Measurements from ENCODE around the gene ACADVL.

ACADVL gene

DNA sequence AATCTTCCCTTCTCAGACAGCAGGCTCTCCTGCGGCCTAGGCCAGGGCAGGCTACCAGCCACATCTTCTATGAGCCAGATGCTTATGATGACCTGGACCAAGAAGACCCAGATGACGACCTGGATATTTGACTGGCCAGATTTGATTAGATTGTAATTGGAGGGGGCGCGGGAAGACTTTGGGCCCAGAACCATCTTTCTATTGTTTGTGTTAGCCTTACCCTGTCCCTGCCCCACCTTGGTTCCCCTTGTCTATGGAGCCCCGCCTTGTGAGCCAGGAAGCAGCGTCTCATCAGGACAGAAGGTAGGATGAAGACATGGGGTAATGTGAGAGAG lies 39.8 kb downstream of the ACADVL start:
- H3K9ac ChIP-seq (ENCODE audit: low read length in 5 of 5), result no peak overlapping the region
- peak overlapping the region; percentile 59 for H3K27ac ChIP-seq (ENCODE audit: low read depth, low read length)
- no peaks in the 10 kb centered on the region for H3K9me3 ChIP-seq (ENCODE audit: control insufficient read depth in 5 of 5, low read length in 5 of 5)
- H3K4me1 ChIP-seq (ENCODE audit: control insufficient read depth in 5 of 5, insufficient read depth in 5 of 5, low read length in 5 of 5), result peaks cover 0 to 47% (median 41%) of the 10 kb centered on the region in 5 donors
- H3K4me3 ChIP-seq (ENCODE audit: low read depth in 1 of 5, low read length in 5 of 5), result no peak overlapping the region
- H3K36me3 ChIP-seq (ENCODE audit: control insufficient read depth in 5 of 5, insufficient read depth in 5 of 5, low read length in 5 of 5), result peaks cover 3 to 50% (median 36%) of the 10 kb centered on the region in 5 donors
- H3K27me3 ChIP-seq (ENCODE audit: control insufficient read depth in 5 of 5, insufficient read depth in 4 of 5, low read length in 5 of 5), result peaks cover 0 to 22% (median 14%) of the 10 kb centered on the region in 5 donors

DNA sequence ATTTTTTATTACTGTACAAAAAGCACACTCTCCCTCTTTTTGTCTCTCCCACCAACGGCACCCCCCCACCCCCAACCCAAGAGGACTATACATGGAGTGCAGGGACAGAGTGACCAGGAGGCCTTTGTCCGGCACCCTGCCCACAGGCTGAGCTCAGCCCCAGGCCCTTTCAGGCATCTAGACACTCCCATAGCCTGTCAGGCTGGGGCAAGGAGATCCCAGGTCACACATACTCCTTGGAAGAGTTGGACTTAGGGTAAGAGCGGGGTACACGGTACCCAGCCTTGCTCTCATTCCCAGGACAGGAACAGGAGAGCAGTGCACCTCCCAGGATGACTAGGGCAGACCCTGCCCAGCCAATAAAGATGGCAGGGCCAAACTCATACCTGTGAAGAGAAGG lies 40.4 kb downstream of the ACADVL start:
- no peaks in the 10 kb centered on the region for H3K9me3 ChIP-seq (ENCODE audit: control insufficient read depth in 5 of 5, low read length in 5 of 5)
- no peak overlapping the region for H3K4me3 ChIP-seq (ENCODE audit: low read depth in 1 of 5, low read length in 5 of 5)
- H3K4me1 ChIP-seq (ENCODE audit: control insufficient read depth in 5 of 5, insufficient read depth in 5 of 5, low read length in 5 of 5), result peaks cover 0 to 47% (median 41%) of the 10 kb centered on the region in 5 donors
- H3K9ac ChIP-seq (ENCODE audit: low read length in 5 of 5), result peak overlapping the region in 1 of 5 donors; percentile 1
- H3K27ac ChIP-seq (ENCODE audit: low read depth, low read length), result peak overlapping the region; percentile 41
- peaks cover 0 to 43% (median 30%) of the 10 kb centered on the region in 5 donors for H3K36me3 ChIP-seq (ENCODE audit: control insufficient read depth in 5 of 5, insufficient read depth in 5 of 5, low read length in 5 of 5)
- H3K27me3 ChIP-seq (ENCODE audit: control insufficient read depth in 5 of 5, insufficient read depth in 4 of 5, low read length in 5 of 5), result peaks cover 0 to 22% (median 14%) of the 10 kb centered on the region in 5 donors

DNA sequence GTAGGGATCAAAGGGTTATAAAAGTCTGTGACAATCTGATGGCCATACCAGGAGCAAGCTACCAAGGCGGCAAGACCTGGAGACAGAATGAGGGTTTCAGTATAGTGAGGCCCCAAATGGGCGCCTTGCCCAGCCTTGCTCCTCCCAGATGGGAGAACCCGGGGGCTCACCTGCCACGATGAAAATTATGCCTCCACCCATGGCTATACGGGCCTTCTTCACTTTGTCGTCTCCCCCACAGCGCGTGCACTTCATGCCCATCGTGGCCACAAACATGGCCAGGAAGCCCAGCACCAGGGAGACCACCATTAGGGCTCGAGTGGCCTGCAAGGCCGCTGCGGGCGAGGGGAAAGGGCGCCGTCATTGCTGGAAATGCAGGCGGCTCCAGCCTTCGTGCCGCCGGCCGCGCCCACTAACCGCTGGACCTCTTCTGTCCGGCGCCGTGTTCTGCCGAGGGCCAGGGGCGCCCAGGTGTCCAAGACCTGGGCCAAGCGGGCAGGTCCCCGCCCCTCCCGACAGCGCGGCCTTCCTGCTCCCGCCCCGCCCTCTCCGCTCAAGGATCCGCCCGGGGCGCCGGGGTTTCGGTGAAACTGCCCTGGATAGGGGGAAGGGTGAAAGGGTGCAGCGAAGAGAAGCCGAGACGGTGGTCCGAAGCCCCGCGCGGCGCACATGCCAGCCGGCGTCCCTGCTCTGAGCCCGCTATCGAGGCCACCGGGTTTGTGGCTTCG lies 41.1 kb downstream of the ACADVL start:
- peak overlapping the region; percentile 19 to 68 (median 61) for H3K4me3 ChIP-seq (ENCODE audit: low read depth in 1 of 5, low read length in 5 of 5)
- peaks cover 0 to 38% (median 28%) of the 10 kb centered on the region in 5 donors for H3K36me3 ChIP-seq (ENCODE audit: control insufficient read depth in 5 of 5, insufficient read depth in 5 of 5, low read length in 5 of 5)
- H3K27ac ChIP-seq (ENCODE audit: low read depth, low read length), result peak overlapping the region; percentile 41
- peak overlapping the region in 4 of 5 donors; percentile 43 to 67 (median 58) for H3K9ac ChIP-seq (ENCODE audit: low read length in 5 of 5)
- peaks cover 0 to 22% (median 14%) of the 10 kb centered on the region in 5 donors for H3K27me3 ChIP-seq (ENCODE audit: control insufficient read depth in 5 of 5, insufficient read depth in 4 of 5, low read length in 5 of 5)
- no peaks in the 10 kb centered on the region for H3K9me3 ChIP-seq (ENCODE audit: control insufficient read depth in 5 of 5, low read length in 5 of 5)
- peaks cover 0 to 47% (median 41%) of the 10 kb centered on the region in 5 donors for H3K4me1 ChIP-seq (ENCODE audit: control insufficient read depth in 5 of 5, insufficient read depth in 5 of 5, low read length in 5 of 5)

DNA sequence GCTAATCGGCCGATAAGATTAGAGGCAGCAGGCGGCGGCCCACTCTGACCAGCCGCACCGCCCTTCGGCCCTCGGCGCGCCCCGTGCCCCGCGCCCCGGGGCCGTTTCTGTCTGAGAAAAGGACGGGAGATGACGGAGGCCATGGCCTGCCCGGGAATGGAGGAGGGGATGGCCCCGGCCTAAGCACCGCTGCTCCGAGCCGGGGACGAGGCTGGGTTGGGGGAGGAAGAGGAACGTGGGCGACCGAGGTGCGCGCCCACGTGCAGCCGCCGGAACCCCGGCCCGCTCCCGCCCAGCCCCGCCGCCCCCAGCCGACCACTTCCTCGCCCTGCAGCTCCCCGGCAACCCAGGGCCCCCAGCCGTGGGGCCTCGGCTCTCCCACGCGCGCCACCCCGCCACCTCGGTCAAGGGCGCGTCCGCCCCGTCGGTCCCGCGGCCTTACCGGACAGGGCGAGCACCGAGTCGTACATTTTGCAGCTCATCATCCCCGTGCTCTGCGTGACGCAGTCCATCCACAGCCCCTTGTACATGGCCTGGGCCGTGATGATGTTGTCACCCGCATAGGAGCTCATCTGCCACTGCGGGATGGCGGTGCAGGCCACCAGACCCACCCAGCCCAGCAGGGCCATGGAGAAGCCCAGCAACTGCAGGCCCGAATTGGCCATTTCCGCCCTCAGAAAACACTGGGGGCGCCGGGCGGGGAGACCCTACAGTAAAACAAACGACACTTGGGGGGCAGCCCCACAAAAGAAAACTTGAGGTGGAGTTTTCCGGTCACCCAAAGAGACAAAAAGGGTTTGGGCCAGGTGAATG lies 41.8 kb downstream of the ACADVL start:
- Histone ChIP-seq H3K9ac (ENCODE audit: low read length in 5 of 5) (peak overlapping the region in 4 of 5 donors; percentile 43 to 67 (median 58)), H3K9me3 (ENCODE audit: control insufficient read depth in 5 of 5, low read length in 5 of 5) (no peaks in the 10 kb centered on the region), H3K4me3 (ENCODE audit: low read depth in 1 of 5, low read length in 5 of 5) (peak overlapping the region in 4 of 5 donors; percentile 54 to 68 (median 62)), H3K27ac (ENCODE audit: low read depth, low read length) (no peak overlapping the region), H3K4me1 (ENCODE audit: control insufficient read depth in 5 of 5, insufficient read depth in 5 of 5, low read length in 5 of 5) (peaks cover 0 to 47% (median 41%) of the 10 kb centered on the region in 5 donors), H3K36me3 (ENCODE audit: control insufficient read depth in 5 of 5, insufficient read depth in 5 of 5, low read length in 5 of 5) (peaks cover 0 to 31% (median 22%) of the 10 kb centered on the region in 5 donors), H3K27me3 (ENCODE audit: control insufficient read depth in 5 of 5, insufficient read depth in 4 of 5, low read length in 5 of 5) (peaks cover 0 to 22% (median 14%) of the 10 kb centered on the region in 5 donors)

DNA sequence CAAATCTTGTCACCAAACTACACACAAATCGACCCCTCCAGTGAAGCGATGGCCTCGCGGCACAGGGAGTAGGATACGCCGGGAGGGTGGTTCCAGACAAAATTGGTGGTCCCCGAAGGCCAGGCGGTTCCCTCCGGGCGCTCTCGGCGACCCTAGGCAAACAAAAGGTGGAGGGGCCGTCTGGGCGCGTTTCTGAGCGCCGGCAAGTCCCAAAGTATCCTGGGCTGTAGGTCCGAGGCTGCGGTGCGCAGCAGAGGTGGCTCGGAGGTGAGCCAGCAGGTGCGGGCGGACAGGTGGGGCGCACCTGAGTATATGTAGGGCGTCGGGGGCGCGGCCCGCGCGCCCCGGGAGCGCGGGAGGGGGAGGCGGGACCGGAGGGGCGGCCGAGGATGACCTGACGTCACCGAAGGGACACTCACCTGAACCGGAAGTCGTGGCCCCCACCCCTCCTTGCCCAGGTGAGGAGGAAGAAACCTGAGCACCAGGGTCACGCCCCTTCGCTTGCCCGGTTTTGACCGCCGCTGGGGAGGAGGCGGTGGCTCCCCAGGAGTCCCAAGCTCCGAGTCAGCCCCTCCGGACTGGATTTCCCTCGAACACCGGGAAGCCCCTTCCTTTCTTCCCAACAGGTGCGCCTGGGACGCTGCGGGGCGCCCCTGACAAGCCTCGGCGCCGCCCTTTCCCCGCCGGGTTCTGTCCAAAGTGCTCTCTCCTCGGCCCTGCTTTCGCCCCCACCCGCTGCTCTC lies 42.6 kb downstream of the ACADVL start, which contains the start of gene CLDN7:
CLDN7 (minus strand) TSS at position 287 of the 743 bp plus-strand sequence. CDS start 435 bp downstream, outside the sequence.
- peaks cover 0 to 23% (median 14%) of the 10 kb centered on the region in 5 donors for H3K36me3 ChIP-seq (ENCODE audit: control insufficient read depth in 5 of 5, insufficient read depth in 5 of 5, low read length in 5 of 5)
- H3K27me3 ChIP-seq (ENCODE audit: control insufficient read depth in 5 of 5, insufficient read depth in 4 of 5, low read length in 5 of 5), result peaks cover 0 to 22% (median 14%) of the 10 kb centered on the region in 5 donors
- no peaks in the 10 kb centered on the region for H3K9me3 ChIP-seq (ENCODE audit: control insufficient read depth in 5 of 5, low read length in 5 of 5)
- H3K27ac ChIP-seq (ENCODE audit: low read depth, low read length), result no peak within 1 kb of the TSS
- peak within 1 kb of the TSS; percentile 54 to 75 (median 62) for H3K4me3 ChIP-seq (ENCODE audit: low read depth in 1 of 5, low read length in 5 of 5)
- peaks cover 0 to 47% (median 41%) of the 10 kb centered on the region in 5 donors for H3K4me1 ChIP-seq (ENCODE audit: control insufficient read depth in 5 of 5, insufficient read depth in 5 of 5, low read length in 5 of 5)
- peak within 1 kb of the TSS in 4 of 5 donors; percentile 21 to 67 (median 58) for H3K9ac ChIP-seq (ENCODE audit: low read length in 5 of 5)

DNA sequence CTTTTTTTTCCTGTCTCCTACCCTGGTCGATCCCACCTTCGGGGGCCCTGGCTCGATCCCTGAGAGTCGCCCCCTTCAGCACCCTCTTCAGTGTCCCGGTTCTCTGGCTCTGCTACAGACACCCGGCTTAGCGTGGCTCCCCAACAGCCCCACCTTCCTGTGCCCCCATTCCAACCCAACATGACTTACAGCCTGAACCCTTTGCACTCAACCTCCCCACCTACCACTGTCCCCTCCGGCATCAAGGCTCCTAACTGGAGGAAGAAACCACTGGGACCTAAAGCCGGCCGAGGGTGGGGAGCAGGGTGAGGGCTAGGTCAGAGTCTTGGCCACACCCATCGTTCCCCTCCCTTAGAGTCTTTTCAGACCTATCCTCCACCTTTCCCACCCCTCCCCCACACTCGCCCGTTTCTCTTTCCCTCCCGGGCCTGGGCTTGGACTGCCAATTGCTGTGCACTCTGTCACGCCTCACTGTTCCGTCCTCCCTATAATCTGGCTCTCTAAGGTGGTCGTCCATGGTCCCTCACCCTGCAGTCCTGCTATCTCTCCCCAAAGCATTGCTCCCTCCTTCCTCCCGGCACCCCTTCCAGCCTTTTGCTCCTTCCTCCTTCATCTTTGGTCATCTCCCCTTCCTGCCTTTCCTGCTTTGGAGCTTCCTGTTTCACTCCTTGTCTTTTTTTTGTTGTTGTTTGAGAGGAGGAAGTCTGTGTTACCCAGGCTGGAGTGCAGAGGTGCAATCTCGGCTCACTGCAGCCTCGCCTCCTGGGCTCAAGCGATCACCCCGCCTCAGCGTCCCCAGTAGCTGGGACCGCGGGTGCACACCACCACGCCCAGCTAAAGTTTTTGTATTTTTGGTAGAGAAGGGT lies 43.4 kb downstream of the ACADVL start:
- Histone ChIP-seq H3K4me3 (ENCODE audit: low read depth in 1 of 5, low read length in 5 of 5) (peak overlapping the region in 4 of 5 donors; percentile 52 to 75 (median 61)), H3K27ac (ENCODE audit: low read depth, low read length) (no peak overlapping the region), H3K9me3 (ENCODE audit: control insufficient read depth in 5 of 5, low read length in 5 of 5) (no peaks in the 10 kb centered on the region), H3K9ac (ENCODE audit: low read length in 5 of 5) (peak overlapping the region in 3 of 5 donors; percentile 21 to 35 (median 33)), H3K27me3 (ENCODE audit: control insufficient read depth in 5 of 5, insufficient read depth in 4 of 5, low read length in 5 of 5) (peaks cover 0 to 22% (median 14%) of the 10 kb centered on the region in 5 donors), H3K36me3 (ENCODE audit: control insufficient read depth in 5 of 5, insufficient read depth in 5 of 5, low read length in 5 of 5) (peaks cover 0 to 15% (median 11%) of the 10 kb centered on the region in 5 donors), H3K4me1 (ENCODE audit: control insufficient read depth in 5 of 5, insufficient read depth in 5 of 5, low read length in 5 of 5) (peaks cover 0 to 47% (median 41%) of the 10 kb centered on the region in 5 donors)

DNA sequence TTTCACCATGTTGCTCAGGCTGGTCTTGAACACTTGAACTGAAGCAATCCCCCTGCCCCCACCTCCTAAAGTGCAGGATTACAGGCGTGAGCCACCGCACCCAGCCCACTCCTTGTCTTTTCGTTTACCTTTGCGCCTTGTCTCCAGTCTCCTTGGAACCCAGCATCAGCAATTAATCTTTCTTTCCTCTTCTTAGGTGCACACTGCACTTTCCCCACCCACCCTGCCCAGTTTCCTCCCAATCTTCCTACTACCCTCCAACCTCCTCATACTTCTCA lies 44.0 kb downstream of the ACADVL start:
- no peak overlapping the region for H3K9ac ChIP-seq (ENCODE audit: low read length in 5 of 5)
- H3K27ac ChIP-seq (ENCODE audit: low read depth, low read length), result no peak overlapping the region

DNA sequence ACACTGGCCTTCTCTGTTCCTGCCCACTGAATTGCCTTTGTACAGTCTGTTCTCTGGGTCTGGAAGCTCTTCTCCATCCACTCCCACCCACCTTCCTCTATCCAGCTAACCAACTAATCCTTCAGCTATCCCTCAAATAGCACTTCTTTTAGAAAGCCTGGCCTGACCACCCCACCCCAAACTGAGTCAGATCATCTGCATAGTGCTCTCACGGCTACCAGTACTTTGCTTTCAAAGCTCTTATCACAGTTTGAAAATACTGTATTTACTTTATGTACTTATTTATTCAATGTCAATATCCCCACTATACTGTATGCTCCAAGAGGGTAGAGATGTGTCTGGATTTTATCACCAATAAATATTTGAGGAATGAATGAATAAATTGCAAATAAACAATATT lies 47.0 kb downstream of the ACADVL start:
- Histone ChIP-seq H3K9ac (ENCODE audit: low read length in 5 of 5) (no peak overlapping the region), H3K27me3 (ENCODE audit: control insufficient read depth in 5 of 5, insufficient read depth in 4 of 5, low read length in 5 of 5) (peaks cover 0 to 19% (median 14%) of the 10 kb centered on the region in 5 donors), H3K9me3 (ENCODE audit: control insufficient read depth in 5 of 5, low read length in 5 of 5) (no peaks in the 10 kb centered on the region), H3K4me3 (ENCODE audit: low read depth in 1 of 5, low read length in 5 of 5) (no peak overlapping the region), H3K4me1 (ENCODE audit: control insufficient read depth in 5 of 5, insufficient read depth in 5 of 5, low read length in 5 of 5) (peaks cover 0 to 29% (median 21%) of the 10 kb centered on the region in 5 donors), H3K36me3 (ENCODE audit: control insufficient read depth in 5 of 5, insufficient read depth in 5 of 5, low read length in 5 of 5) (no peaks in the 10 kb centered on the region), H3K27ac (ENCODE audit: low read depth, low read length) (no peak overlapping the region)

More for the DNA sequence above, 44.0 kb downstream of the ACADVL start:
- Histone ChIP-seq H3K9me3 (ENCODE audit: control insufficient read depth in 5 of 5, low read length in 5 of 5) (no peaks in the 10 kb centered on the region), H3K4me1 (ENCODE audit: control insufficient read depth in 5 of 5, insufficient read depth in 5 of 5, low read length in 5 of 5) (peaks cover 0 to 46% (median 38%) of the 10 kb centered on the region in 5 donors), H3K27me3 (ENCODE audit: control insufficient read depth in 5 of 5, insufficient read depth in 4 of 5, low read length in 5 of 5) (peaks cover 0 to 22% (median 14%) of the 10 kb centered on the region in 5 donors), H3K36me3 (ENCODE audit: control insufficient read depth in 5 of 5, insufficient read depth in 5 of 5, low read length in 5 of 5) (peaks cover 0 to 10% (median 7%) of the 10 kb centered on the region in 5 donors), H3K4me3 (ENCODE audit: low read depth in 1 of 5, low read length in 5 of 5) (peak overlapping the region in 1 of 5 donors; percentile 68)

All from subcutaneous abdominal adipose tissue (tissue), 5 donors.